HEK293 (cell line): Measurements from ENCODE around the gene PHF5A.

Experiments
- CTCF ChIA-PET: fragments of 350-600 bp; formaldehyde crosslinking; extraction: SDS; loops from one replicate; lab custom pipeline; 2021; ENCODE audit warnings: antibody characterized with exemption; lab: Yijun Ruan, JAX
- POLR2A ChIA-PET: fragments of 300-600 bp; formaldehyde crosslinking; extraction: SDS; loops from one replicate; lab custom pipeline; 2020; ENCODE audit warnings: antibody characterized with exemption, inconsistent platforms; lab: Yijun Ruan, JAX
- H3K27ac ChIP-seq: fragments of 200-500 bp; sonication (Bioruptor generic); 2 replicates; pipeline ENCODE4 v1.5.1; 2014; ENCODE audit warnings: low read depth, low read length, control low read depth, inconsistent platforms; ENCODE audit errors: extremely low read depth
- H3K36me3 ChIP-seq, 2 experiments: fragments of 200-500 bp in 1 of 2; sonication (Bioruptor generic) in 1 of 2; 1 replicate in 1 of 2; 2 replicates in 1 of 2; pipeline ENCODE4 v1.5.1; 2014 to 2017; ENCODE audit warnings: inconsistent platforms in 2 of 2, low read length in 2 of 2; ENCODE audit not compliant: control insufficient read depth in 2 of 2, insufficient read depth in 1 of 2
- H3K4me1 ChIP-seq: fragments of 200-500 bp; sonication (Bioruptor generic); 2 replicates; pipeline ENCODE4 v1.5.1; 2014; ENCODE audit warnings: mild to moderate bottlenecking, low read length, inconsistent platforms; ENCODE audit not compliant: control insufficient read depth, insufficient read depth
- H3K4me3 ChIP-seq: 2 replicates; pipeline ENCODE4 v1.5.1; 2011; ENCODE audit warnings: low read depth, mild to moderate bottlenecking, control low read depth, low read length, moderate library complexity
- H3K9me3 ChIP-seq: fragments of 200-500 bp; sonication (Bioruptor generic); 2 replicates; pipeline ENCODE4 v1.5.1; 2014; ENCODE audit warnings: low read depth, low read length, inconsistent platforms; ENCODE audit not compliant: control insufficient read depth, insufficient read depth
- GFI1B ChIP-seq: fragments of 450-650 bp; formaldehyde crosslinking; IDR thresholded peaks from 2 replicates; pipeline ENCODE4 v1.5.1; 2016; ENCODE audit warnings: missing biosample characterization, missing genetic modification characterization
- OSR2 ChIP-seq: fragments of 450-650 bp; formaldehyde crosslinking; IDR thresholded peaks from 2 replicates; pipeline ENCODE4 v1.5.1; 2016; ENCODE audit warnings: missing biosample characterization, missing genetic modification characterization
- PRDM2 ChIP-seq: fragments of 450-650 bp; formaldehyde crosslinking; IDR thresholded peaks from 2 replicates; pipeline ENCODE4 v1.5.1; 2016; ENCODE audit warnings: missing biosample characterization, missing genetic modification characterization, borderline replicate concordance
- SALL2 ChIP-seq: fragments of 450-650 bp; formaldehyde crosslinking; IDR thresholded peaks from 2 replicates; pipeline ENCODE4 v1.5.0; 2017; ENCODE audit warnings: missing biosample characterization, mild to moderate bottlenecking, missing genetic modification characterization, borderline replicate concordance
- SCRT2 ChIP-seq: fragments of 450-650 bp; formaldehyde crosslinking; IDR thresholded peaks from 2 replicates; pipeline ENCODE4 v1.5.1; 2016; ENCODE audit warnings: missing biosample characterization, missing genetic modification characterization
- TSHZ1 ChIP-seq: fragments of 450-650 bp; formaldehyde crosslinking; IDR thresholded peaks from 2 replicates; pipeline ENCODE4 v1.5.1; 2016; ENCODE audit warnings: missing biosample characterization, missing genetic modification characterization, borderline replicate concordance
- YY2 ChIP-seq: fragments of 450-650 bp; formaldehyde crosslinking; IDR thresholded peaks from 2 replicates; pipeline ENCODE4 v1.5.1; 2016; ENCODE audit warnings: missing biosample characterization, missing genetic modification characterization
- ZBTB20 ChIP-seq: fragments of 450-650 bp; formaldehyde crosslinking; IDR thresholded peaks from 2 replicates; pipeline ENCODE4 v1.5.1; 2016; ENCODE audit warnings: missing biosample characterization, missing genetic modification characterization
- ZBTB48 ChIP-seq: fragments of 450-650 bp; formaldehyde crosslinking; IDR thresholded peaks from 2 replicates; pipeline ENCODE4 v1.5.1; 2016; ENCODE audit warnings: missing biosample characterization, missing genetic modification characterization
- ZFP3 ChIP-seq: fragments of 450-650 bp; formaldehyde crosslinking; IDR thresholded peaks from 2 replicates; pipeline ENCODE4 v1.5.1; 2016; ENCODE audit warnings: low read depth, missing biosample characterization, missing genetic modification characterization
- ZNF133 ChIP-seq: fragments of 450-650 bp; formaldehyde crosslinking; IDR thresholded peaks from 2 replicates; pipeline ENCODE4 v1.5.1; 2016; ENCODE audit warnings: missing biosample characterization, missing genetic modification characterization
- ZNF350 ChIP-seq: fragments of 450-650 bp; formaldehyde crosslinking; IDR thresholded peaks from 2 replicates; pipeline ENCODE4 v1.5.0; 2017; ENCODE audit warnings: missing biosample characterization, mild to moderate bottlenecking, missing genetic modification characterization
- ZNF391 ChIP-seq: fragments of 450-650 bp; formaldehyde crosslinking; IDR thresholded peaks from 2 replicates; pipeline ENCODE4 v1.5.1; 2016; ENCODE audit warnings: low read depth, missing biosample characterization, missing genetic modification characterization, borderline replicate concordance
- ZNF610 ChIP-seq: fragments of 450-650 bp; formaldehyde crosslinking; IDR thresholded peaks from 2 replicates; pipeline ENCODE4 v1.5.1; 2016; ENCODE audit warnings: missing biosample characterization, missing genetic modification characterization, borderline replicate concordance
- ZNF626 ChIP-seq: fragments of 450-650 bp; sonication (Bioruptor Pico); formaldehyde crosslinking; IDR thresholded peaks from 2 replicates; pipeline ENCODE4 v1.5.1; 2018; ENCODE audit warnings: missing biosample characterization, missing genetic modification characterization, inconsistent platforms
- ZNF658 ChIP-seq: fragments of 450-650 bp; formaldehyde crosslinking; IDR thresholded peaks from 2 replicates; pipeline ENCODE4; 2016; ENCODE audit warnings: missing biosample characterization, missing genetic modification characterization
- ZSCAN30 ChIP-seq: fragments of 450-650 bp; IDR thresholded peaks from 2 replicates; pipeline ENCODE4 v1.5.1; 2018; ENCODE audit warnings: missing biosample characterization, mild to moderate bottlenecking, missing genetic modification characterization, moderate library complexity
- TF ChIP-seq, protein P1 (sequence below): IDR thresholded peaks from 2 replicates; pipeline ENCODE4 v1.6.1; 2011; ENCODE audit warnings: mild to moderate bottlenecking, low read depth, low read length, borderline replicate concordance
- TF ChIP-seq, protein P2 (sequence below): fragments of 450-650 bp; formaldehyde crosslinking; IDR thresholded peaks from 2 replicates; pipeline ENCODE4 v1.5.1; 2016; ENCODE audit warnings: missing biosample characterization, missing genetic modification characterization
- TF ChIP-seq, protein P3 (sequence below): fragments of 450-650 bp; formaldehyde crosslinking; IDR thresholded peaks from 2 replicates; pipeline ENCODE4 v1.5.1; 2017; ENCODE audit warnings: missing biosample characterization, missing genetic modification characterization

Gene PHF5A

DNA sequence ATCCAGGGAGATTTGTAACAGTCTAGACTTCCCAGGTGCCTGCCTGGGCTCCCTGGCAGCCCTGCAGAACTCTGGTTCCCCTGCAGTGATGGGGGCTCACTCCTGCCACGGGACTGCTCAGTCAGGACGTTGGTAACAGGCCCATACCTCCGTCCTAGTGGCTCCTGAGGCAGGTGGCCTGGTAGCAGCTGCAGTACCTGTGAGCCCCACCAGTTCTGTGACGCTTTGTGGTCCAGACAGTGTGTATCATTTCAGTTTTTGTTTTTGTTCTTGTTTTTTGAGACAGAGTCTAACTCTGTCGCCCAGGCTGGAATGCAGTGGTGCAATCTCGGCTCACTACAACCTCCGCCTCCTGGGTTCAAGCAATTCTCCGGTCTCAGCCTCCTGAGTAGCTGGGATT, 48.0 kb upstream of the PHF5A start:
- H3K4me3 ChIP-seq, result no peak overlapping the region
- H3K9me3 ChIP-seq, result no peaks in the 10 kb centered on the region
- H3K36me3 ChIP-seq, result peaks cover 3 to 78% of the 10 kb centered on the region in 2 experiments; a peak in 2 of 3 replicates
- no peak overlapping the region for H3K27ac ChIP-seq
- CTCF ChIA-PET, result interaction anchor here (0.6 to 9.5 kb wide), 15 partner anchors 9 to 272 kb away, joined by 3 to 301 read pairs (median 15); partner anchors contain the start of genes ACO2, PHF5A and TOB2
- no peak for TF ChIP-seq SALL2
- no peak for TF ChIP-seq ZNF658
- no peak for TF ChIP-seq ZFP3 (tag by site-specific recombination)
- TF ChIP-seq ZNF350, result no peak
- no peak for TF ChIP-seq OSR2 (tag by site-specific recombination)
- no peak for TF ChIP-seq PRDM2 (tag by site-specific recombination)
- no peak for TF ChIP-seq ZBTB20 (tag by site-specific recombination)
- TF ChIP-seq ZBTB48 (tag by site-specific recombination), result no peak
- TF ChIP-seq ZNF391 (tag by site-specific recombination), result no peak
- TF ChIP-seq GFI1B (tag by site-specific recombination), result no peak
- no peak for TF ChIP-seq ZNF626
- TF ChIP-seq, protein P1, sequence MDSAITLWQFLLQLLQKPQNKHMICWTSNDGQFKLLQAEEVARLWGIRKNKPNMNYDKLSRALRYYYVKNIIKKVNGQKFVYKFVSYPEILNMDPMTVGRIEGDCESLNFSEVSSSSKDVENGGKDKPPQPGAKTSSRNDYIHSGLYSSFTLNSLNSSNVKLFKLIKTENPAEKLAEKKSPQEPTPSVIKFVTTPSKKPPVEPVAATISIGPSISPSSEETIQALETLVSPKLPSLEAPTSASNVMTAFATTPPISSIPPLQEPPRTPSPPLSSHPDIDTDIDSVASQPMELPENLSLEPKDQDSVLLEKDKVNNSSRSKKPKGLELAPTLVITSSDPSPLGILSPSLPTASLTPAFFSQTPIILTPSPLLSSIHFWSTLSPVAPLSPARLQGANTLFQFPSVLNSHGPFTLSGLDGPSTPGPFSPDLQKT, result no peak
- TF ChIP-seq, protein P2, sequence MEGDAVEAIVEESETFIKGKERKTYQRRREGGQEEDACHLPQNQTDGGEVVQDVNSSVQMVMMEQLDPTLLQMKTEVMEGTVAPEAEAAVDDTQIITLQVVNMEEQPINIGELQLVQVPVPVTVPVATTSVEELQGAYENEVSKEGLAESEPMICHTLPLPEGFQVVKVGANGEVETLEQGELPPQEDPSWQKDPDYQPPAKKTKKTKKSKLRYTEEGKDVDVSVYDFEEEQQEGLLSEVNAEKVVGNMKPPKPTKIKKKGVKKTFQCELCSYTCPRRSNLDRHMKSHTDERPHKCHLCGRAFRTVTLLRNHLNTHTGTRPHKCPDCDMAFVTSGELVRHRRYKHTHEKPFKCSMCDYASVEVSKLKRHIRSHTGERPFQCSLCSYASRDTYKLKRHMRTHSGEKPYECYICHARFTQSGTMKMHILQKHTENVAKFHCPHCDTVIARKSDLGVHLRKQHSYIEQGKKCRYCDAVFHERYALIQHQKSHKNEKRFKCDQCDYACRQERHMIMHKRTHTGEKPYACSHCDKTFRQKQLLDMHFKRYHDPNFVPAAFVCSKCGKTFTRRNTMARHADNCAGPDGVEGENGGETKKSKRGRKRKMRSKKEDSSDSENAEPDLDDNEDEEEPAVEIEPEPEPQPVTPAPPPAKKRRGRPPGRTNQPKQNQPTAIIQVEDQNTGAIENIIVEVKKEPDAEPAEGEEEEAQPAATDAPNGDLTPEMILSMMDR (tag by site-specific recombination), result no peak
- peaks cover 12% of the 10 kb centered on the region for H3K4me1 ChIP-seq
- POLR2A ChIA-PET, result interaction anchor here (1.4 to 2.5 kb wide), 4 partner anchors 48 to 73 kb away, joined by 5 to 24 read pairs (median 10); partner anchors contain the start of genes ACO2, PHF5A, PMM1 and TOB2

DNA sequence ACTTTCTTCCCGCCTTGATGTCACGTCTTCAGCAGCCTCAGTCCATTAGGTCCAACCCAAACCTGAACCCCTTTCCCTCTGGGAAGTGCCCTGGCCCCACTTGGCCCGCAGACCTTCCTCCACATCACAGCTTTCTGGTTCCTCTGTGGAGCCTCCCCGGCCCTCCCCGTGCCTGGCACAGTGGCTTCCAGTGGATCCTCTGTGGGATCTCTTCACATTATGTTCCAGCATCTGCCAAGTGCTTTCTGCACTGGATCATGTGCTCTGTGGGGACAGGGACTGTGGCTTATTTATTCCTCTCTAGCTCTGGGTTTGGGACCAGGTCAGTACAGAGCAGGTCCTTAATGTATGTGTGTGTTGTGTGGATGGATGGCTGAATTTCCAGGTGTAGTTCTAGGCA, 44.9 kb upstream of the PHF5A start:
- Histone ChIP-seq H3K9me3 (no peaks in the 10 kb centered on the region), H3K27ac (peak overlapping the region; percentile 18; the same call in 1 of the 2 replicates), H3K4me3 (no peak overlapping the region), H3K36me3 (peaks cover 0 to 76% of the 10 kb centered on the region in 2 experiments; a peak in 2 of 3 replicates), H3K4me1 (peaks cover 12% of the 10 kb centered on the region)
- CTCF ChIA-PET, result interaction anchor here (0.8 to 9.5 kb wide), 4 partner anchors 13 to 112 kb away, joined by 4 to 301 read pairs (median 7); no protein-coding TSS in a partner anchor
- POLR2A ChIA-PET, result interaction anchor here (0.5 to 4.0 kb wide), 4 partner anchors 23 to 68 kb away, joined by 5 to 13 read pairs (median 10); partner anchors contain the start of genes ACO2, PHF5A and TOB2
- no peak for TF ChIP-seq ZSCAN30 (tag by site-specific recombination)
- no peak for TF ChIP-seq TSHZ1
- TF ChIP-seq SCRT2, result no peak
- TF ChIP-seq ZNF133 (tag by site-specific recombination), result no peak
- TF ChIP-seq GFI1B (tag by site-specific recombination), result no peak
- no peak for TF ChIP-seq YY2 (tag by site-specific recombination)
- no peak for TF ChIP-seq ZNF610
- TF ChIP-seq, protein P3, sequence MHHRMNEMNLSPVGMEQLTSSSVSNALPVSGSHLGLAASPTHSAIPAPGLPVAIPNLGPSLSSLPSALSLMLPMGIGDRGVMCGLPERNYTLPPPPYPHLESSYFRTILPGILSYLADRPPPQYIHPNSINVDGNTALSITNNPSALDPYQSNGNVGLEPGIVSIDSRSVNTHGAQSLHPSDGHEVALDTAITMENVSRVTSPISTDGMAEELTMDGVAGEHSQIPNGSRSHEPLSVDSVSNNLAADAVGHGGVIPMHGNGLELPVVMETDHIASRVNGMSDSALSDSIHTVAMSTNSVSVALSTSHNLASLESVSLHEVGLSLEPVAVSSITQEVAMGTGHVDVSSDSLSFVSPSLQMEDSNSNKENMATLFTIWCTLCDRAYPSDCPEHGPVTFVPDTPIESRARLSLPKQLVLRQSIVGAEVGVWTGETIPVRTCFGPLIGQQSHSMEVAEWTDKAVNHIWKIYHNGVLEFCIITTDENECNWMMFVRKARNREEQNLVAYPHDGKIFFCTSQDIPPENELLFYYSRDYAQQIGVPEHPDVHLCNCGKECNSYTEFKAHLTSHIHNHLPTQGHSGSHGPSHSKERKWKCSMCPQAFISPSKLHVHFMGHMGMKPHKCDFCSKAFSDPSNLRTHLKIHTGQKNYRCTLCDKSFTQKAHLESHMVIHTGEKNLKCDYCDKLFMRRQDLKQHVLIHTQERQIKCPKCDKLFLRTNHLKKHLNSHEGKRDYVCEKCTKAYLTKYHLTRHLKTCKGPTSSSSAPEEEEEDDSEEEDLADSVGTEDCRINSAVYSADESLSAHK (tag by site-specific recombination), result no peak
- TF ChIP-seq ZNF658, result no peak
